Spleen (tissue), 7 donors: ENCODE results near the gene IGF1R.

Experiments used
- POLR2A ChIP-seq, 3 donors: fragments of 450-650 bp; IDR thresholded peaks; one replicate each; pipeline ENCODE4 v1.5.1; 2017; ENCODE audit warnings: antibody characterized with exemption in 3 of 3, mild to moderate bottlenecking in 1 of 3
- POLR2AphosphoS5 ChIP-seq, 3 donors: sonication (generic); formaldehyde crosslinking; IDR thresholded peaks; one replicate each; pipeline ENCODE4 v1.5.1; 2017; ENCODE audit warnings: antibody characterized with exemption in 3 of 3
- TF ChIP-seq, protein P1 (sequence below), 11 experiments: fragments of 200-600 bp in 7 of 11; fragments of 450-650 bp in 4 of 11; sonication (generic) in 4 of 11; IDR thresholded peaks in 8 of 11; conservative IDR thresholded peaks in 3 of 11; 1 replicate in 7 of 11; 2 replicates in 4 of 11; pipeline versions ENCODE4 v1.4.0 to v1.8.0; 2016 to 2021; ENCODE audit warnings: antibody characterized with exemption in 11 of 11, inconsistent platforms in 4 of 11, mild to moderate bottlenecking in 1 of 11
- donor health status: DM: no; HTN: no; CAD: no; lungs with moderate emphysema.
- donor health status: DM: no; HTN: no; CAD: no.
- donor health status: DM: no; HTN: no; CAD: no.

DNA sequence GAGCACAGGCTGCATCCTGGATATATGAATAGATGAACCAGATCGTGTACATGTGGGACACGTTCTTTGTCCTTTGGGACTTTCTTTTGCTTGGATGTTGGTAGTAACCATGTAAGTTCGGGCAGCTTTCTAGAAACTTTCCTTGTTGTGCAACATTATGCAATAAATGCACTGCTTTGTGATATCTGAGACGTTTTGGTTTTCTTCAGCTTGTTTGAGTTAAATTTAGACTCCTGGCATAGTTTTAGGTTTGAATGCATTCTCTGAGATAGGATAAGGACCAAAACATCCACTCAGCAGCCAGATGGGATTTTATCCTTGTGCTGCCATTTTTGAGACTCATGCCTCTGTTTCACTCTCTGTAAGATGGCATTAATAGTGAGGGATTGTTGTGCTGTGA is 158.9 kb downstream of the IGF1R start:
- TF ChIP-seq, protein P1, sequence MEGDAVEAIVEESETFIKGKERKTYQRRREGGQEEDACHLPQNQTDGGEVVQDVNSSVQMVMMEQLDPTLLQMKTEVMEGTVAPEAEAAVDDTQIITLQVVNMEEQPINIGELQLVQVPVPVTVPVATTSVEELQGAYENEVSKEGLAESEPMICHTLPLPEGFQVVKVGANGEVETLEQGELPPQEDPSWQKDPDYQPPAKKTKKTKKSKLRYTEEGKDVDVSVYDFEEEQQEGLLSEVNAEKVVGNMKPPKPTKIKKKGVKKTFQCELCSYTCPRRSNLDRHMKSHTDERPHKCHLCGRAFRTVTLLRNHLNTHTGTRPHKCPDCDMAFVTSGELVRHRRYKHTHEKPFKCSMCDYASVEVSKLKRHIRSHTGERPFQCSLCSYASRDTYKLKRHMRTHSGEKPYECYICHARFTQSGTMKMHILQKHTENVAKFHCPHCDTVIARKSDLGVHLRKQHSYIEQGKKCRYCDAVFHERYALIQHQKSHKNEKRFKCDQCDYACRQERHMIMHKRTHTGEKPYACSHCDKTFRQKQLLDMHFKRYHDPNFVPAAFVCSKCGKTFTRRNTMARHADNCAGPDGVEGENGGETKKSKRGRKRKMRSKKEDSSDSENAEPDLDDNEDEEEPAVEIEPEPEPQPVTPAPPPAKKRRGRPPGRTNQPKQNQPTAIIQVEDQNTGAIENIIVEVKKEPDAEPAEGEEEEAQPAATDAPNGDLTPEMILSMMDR (IDR thresholded peaks at IDR 0.05 in 8 of 11, conservative IDR thresholded peaks at IDR 0.05 in 3 of 11), result no peak
- no peak for TF ChIP-seq POLR2A (IDR thresholded peaks at IDR 0.05)
- no peak for TF ChIP-seq POLR2AphosphoS5 (IDR thresholded peaks at IDR 0.05)
